Suppressor macrophage (primary cell): Measurements from ENCODE around the gene GAL3ST3.
"Not testable (repeated sequence)": the region's sequence is repeated elsewhere in the genome, so short reads cannot be mapped to it uniquely, and the experiment has no call there.

Experiments used
- DNase-seq, 4 experiments: peaks; one replicate each; pipeline ENCODE4 v3.0.0-alpha.2; 2020 to 2022
- total RNA-seq, 17 experiments: gene quantifications; one replicate each; lab custom pipeline; 2026; ENCODE audit warnings: mixed read lengths in 6 of 17, inconsistent platforms in 3 of 17; lab: John Stamatoyannopoulos, UW

GAL3ST3 gene, protein sequence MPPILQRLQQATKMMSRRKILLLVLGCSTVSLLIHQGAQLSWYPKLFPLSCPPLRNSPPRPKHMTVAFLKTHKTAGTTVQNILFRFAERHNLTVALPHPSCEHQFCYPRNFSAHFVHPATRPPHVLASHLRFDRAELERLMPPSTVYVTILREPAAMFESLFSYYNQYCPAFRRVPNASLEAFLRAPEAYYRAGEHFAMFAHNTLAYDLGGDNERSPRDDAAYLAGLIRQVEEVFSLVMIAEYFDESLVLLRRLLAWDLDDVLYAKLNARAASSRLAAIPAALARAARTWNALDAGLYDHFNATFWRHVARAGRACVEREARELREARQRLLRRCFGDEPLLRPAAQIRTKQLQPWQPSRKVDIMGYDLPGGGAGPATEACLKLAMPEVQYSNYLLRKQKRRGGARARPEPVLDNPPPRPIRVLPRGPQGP
- 0 to 1.4 (median 0) reads per million in 17 experiments for total RNA-seq

DNA sequence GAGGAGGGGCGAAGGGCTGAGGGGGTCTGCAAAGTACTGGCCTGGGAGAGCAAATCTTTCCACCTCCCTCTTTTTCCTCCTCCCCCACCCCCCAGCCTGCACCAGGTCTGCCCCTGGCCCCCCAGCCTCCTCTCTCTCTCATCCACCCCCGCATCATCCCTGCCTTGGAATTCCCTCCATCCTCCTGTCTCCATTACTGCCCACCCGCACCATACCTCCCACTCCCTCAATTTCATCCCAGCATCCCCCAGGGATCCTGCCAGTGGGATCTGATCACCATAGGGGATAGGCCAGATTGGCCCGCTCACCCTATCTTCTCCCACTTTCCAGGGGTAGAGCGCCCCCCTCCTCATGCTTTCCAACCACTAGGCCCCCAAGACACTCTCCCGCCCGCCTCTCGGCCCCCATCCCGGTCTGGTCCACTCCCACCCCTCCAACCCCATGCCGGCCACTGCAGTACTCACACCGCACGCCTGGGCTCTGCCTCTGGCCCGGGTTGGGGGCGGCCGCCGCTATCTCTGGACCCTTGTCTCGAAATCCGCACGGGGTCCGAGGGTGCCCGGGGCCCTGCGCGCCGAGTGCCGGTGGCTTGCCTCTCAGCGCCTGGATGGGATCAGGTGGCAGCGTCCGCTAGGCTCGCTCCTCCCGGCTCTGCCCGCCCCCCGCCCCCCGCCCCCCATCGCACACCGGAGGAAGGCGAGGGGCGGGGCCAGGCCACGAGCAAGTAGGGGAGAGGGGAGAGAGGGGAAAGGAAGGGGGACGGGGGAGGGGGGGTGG lies at the start of gene GAL3ST3:
Gene GAL3ST3, minus strand, starts transcription at position 615 of the 777 bp plus-strand sequence. CDS start 3,746 bp downstream, outside the sequence.
- no peak for DNase-seq

- DNase-seq: not testable (repeated sequence)
These were observed 43.2 kb upstream of the GAL3ST3 start for GRCh38 chr11:66092125-66092524.

DNA sequence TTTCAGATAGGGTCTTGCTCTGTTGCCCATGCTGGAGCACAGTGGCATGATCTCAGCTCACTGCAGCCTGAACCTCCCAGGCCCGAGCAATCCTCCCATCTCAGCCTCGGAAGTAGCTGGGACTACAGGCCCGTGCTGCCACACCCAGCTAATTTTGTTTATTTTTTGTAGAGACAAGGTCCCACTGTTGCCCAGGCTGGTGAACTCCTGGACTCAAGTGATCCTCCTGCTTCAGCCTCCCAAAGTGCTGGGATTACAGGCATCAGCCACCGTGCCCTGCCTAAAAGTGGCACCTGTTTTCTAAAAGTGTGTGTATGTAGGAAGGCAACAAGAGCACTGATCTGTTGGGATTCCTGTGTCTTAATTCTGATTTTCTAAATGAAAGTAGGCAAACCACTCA lies 41.3 kb upstream of the GAL3ST3 start:
- DNase-seq: no peak

DNA sequence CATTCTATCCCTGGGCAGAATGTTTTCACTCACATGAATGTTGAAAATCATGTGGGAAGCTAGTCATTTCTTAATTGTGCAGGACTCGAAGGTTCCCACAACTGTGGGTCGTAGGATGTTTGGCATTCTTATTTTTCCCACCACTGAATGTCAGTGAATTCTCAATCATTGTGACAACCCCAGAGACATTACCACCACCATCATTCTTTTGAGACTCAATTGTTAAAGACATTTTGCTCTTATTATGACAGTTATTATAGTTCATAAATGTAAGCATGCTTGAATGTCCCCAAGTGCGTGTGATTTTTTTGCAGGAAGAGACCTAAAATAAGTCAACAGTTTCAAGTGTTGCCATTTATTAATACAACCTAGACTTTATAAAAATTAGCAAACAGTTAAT lies 40.1 kb upstream of the GAL3ST3 start:
- DNase-seq: no peak

DNA sequence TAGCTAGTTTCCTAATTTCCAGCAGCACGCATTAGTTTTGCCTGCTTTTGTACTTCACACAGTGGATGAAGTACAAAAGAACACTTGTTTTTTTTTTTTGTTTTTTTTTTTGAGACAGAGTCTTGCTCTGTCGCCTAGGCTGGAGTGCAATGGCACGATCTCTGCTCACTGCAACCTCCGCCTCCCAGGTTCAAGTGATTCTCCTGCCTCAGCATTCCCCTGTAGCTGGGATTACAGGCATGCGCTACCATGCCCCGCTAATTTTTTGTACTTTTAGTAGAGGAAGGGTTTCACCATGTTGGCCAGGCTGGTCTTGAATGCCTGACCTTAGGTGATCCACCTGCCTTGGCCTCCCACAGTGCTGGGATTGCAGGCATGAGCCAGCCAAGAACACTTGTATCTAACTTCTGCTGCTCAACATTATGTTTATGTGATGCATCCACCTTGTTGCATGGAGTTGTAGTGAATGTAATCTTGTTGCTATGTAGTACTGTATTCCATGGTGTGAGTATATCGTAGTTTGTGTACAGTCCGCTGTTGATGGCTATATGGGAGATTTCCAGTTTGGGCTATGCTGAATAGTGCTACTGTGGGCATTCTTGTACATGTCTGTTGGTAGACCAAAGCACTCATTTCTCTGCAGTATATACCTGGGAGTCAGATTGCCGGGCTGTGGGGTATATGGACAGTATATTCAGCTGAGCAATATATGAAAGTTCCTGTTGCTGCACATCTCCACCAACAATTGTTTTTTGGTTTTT lies 38.4 kb upstream of the GAL3ST3 start:
- DNase-seq: no peak

DNA sequence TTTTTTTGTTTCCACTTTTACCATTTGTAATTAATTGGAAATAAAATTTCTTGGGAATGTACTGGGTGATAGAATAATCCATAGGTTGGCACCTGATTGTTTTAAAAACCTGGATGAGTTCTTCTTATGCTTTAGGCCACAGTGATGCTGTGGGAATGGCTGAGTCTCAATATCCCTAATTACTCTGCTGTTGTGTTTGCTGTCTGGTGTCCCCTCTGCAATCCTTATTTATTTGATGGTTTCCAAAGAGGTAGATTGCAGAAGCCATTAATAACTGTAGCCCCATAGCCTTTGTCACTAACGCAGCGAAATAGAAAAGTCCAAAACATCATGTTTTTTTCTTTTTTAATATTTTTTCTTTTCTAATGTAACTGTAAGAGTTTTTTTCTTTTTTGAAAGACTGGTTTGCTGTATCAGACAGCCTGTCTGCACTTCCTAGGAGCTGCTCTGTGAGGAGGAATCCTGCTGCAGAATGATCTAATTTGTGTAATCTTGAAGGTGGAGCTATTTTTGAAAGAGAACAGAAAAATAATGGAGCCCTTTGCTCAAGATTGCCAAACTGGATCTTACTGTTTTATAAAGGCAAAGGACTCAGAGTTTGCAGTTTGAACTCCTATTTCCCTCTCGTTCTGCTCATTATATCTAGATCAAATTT lies 36.0 kb upstream of the GAL3ST3 start:
- DNase-seq: no peak

DNA sequence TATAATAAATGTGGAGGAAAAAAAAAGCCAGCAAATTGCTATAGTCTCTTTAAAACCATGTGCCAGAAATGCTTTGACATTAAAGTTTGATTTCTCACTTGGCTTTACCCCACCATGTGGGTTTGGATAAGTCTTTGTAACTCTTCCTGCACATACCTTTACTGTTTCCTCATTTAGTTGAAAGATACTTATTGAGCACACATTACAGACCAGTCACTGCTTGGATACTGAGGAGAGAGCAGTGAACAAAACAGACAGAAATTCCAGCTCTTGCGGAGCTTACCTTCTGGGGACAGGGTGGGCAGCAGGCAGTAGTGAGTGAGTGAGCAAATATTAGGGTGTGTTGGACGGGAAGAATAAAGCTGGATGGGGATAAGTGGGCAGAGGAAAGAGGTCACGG lies 34.8 kb upstream of the GAL3ST3 start:
- no peak for DNase-seq

- DNase-seq: no peak
These were observed 34.2 kb upstream of the GAL3ST3 start for GRCh38 chr11:66082946-66083698.

- DNase-seq: peak; percentile 76 to 86 (median 82)
These were observed 32.5 kb upstream of the GAL3ST3 start for GRCh38 chr11:66081505-66081904.

DNA sequence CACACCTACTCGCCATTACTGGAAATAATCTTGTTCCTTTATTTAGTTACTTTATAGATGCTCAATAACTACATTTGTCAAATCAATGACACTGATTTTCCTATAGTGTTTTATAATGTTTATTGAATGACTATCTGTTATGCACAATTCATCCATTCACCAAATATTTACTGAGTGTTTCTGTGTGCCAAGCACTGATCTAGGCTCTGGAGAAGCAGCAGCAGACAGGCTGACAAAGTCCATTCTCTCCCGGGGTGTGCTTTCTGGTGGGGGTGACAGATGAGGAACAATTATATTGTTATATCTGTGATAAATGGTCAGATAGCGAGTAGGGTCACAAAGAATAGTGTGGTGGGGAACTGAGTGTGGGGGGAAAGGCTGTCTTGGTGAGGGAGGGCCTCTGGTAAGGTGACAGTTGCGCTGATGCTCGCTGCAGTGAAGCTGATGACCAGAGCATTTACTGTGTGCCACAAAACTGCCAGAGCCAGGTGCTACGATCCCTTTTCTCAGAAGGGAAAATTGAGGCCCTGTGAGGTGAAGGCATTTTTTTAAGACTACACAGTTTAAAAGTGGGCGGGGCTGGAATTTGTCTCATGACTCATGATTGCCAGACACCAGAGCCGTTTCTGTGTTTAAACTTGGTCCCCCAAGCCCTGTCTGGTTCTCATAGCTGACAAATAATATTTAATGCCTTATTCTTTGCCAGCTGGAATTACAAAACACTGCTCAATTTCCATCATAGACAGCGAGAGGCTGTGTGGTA lies 31.3 kb upstream of the GAL3ST3 start:
- DNase-seq: peak; percentile 18 to 56 (median 48)

DNA sequence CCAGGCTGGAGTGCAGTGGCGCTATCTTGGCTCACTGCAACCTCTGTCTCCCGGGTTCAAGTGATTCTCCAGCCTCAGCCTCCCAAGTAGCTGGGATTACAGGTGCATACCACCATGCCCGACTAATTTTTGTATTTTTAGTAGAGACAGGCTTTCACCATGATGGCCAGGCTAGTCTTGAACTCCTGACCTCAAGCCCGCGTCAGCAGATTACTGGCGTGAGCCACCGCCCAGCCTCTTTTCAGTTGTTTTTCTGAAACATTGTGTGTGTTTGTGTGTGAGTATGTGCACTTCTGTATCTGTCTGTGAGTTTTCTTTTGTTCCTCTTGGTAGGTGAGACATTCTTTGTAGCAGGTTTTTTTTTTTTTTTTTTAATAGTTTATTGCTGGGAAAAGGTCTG lies 30.0 kb upstream of the GAL3ST3 start:
- not testable (repeated sequence) for DNase-seq

DNA sequence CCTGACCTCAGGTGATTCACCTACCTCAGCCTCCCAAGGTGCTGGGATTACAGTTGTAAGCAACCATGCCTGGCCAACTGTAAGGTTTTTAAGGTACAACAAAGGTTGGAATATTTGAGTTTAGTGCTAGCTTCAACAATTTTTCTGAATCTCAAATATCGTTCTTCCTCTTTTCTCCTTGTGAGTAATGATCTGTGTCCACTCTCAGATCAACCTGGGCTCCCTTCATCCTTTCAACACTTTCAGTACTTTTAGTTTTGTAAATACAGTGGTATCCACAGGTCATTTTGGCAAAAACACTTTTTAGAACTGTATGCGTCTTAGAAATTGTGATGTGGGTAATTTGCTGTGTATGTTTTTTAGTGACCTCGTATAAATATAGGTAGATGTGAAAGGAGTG lies 29.0 kb upstream of the GAL3ST3 start:
- DNase-seq: no peak

- DNase-seq: no peak
These were observed 27.6 kb upstream of the GAL3ST3 start for GRCh38 chr11:66076561-66076960.

GRCh38 chr11:66075273-66075672 lies 26.3 kb upstream of the GAL3ST3 start:
- DNase-seq: no peak

DNA sequence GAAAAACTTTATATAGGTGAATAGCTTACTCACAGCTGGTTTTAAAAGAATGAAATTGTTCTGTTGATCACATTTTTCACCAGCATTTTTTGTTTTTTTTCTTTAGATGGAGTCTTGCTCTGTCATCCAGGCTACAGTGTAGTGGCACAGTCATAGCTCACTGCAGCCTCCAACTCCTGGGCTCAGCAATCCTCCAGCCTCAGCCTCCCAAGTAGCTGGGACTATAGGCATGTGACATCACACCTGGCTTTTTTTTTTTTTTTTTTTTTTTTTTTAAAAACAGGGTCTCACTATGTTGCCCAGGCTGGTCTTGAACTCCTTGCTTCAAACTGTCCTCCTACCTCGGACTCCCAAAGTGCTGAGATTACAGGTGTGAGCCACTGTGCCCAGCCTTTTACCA lies 24.7 kb upstream of the GAL3ST3 start:
- no peak for DNase-seq

DNA sequence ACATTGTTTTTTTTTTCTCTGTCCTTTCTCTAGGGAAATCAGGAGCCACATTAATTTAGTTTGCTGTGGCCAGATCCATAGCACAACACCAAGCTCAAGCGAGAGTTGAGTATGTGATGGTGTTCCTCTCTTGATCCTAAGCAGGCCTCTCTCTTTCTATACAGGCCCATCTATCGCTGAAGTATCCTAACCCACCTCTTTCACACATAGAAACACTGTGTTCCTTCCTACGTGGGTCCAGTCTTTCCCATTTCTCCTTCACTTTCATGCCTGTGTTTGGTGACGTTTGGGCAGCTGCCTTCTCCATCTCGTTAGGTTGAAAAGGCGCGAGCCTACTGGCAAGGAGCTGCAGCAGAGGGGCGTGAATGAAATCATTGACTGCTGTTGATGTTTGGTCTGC lies 23.6 kb upstream of the GAL3ST3 start:
- no peak for DNase-seq

DNA sequence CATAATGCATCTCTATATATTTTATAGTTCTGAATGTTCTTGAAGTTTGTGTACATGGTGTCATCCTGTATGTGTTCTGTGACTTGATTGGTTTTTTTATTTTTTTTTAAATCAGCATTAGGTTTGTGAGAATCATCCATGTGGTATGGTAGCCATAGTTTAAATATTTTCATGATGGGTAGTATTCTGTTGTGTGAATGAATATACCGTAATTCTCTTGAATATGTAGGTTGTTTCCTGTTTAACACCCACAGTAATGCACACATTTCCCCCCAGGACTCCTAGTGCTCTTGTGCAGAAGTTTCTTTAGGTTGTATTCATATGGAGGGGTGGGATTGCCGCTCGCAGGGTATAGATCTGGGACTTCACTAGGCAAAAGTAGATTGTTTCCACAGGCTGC lies 23.1 kb upstream of the GAL3ST3 start:
- no peak for DNase-seq

DNA sequence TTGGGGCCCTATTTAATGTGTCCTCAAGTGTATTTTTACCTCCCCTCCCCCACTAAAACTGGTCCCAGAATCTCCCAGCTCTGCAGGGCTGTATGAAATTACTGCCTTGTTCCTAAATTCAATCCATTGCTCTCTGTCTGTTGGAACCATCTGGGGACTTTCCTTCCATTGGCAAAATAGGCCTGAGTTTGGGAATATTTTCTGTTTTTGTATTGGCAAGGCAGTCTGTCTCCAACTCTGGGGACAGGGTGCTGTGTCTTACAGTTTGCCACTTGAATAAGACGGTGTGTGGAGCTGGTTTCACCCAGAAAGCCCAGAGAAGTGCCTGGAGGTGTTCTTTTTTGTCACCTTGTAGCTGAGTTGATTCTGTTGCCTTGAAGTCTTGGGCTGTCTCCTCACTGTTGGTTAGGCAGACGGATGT lies 22.4 kb upstream of the GAL3ST3 start:
- no peak for DNase-seq

- DNase-seq: peak in 3 of 4 experiments; percentile 18 to 59 (median 38)
These were observed 21.8 kb upstream of the GAL3ST3 start for GRCh38 chr11:66070604-66071380.
